Endometrial microvascular endothelial cells (primary cell): ENCODE results near the gene FYB1. TPM values are rescaled to one million over a fixed set of nuclear protein-coding genes. Genes with fewer than 3 reads are reported as not detected.

Source experiments
- in situ Hi-C: cut with HindIII; loops from 2 replicates; pipeline ENCODE4 v1.10.0; 2017; ENCODE audit warnings: low sequenced_read_pairs, low pct_unique_long_range_greater_than_20kb; ENCODE audit errors: inconsistent ontology term
- total RNA-seq: library from RNA; depleted of rRNA; stranded (reverse); fragments of >200 nt; gene quantifications from one replicate; pipeline ENCODE4 v1.2.3, GENCODE V29; 2015; ENCODE audit errors: inconsistent ontology term

The FYB1 gene
- total RNA-seq, 1 donor from 2014 or later = not detected

DNA sequence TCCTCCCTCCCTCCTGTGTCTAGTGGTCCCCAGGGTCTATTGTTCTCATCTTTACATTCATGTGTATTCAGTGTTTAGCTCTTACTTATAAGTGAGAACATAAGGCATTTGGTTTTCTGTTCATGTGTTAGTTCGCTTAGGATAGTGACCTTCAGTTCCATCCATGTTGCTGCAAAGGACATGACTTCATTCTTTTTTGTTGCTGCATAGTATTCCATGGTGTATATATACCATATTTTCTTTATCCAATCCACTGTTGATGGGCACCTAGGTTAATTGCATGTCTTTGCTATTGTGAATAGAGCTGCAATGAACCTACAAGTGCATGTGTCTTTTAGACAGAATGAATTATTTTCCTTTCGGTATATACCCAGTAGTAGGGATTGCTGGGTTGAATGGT is 46.8 kb downstream of the FYB1 start:
- in situ Hi-C loops = no loop called here

GRCh38 chr5:39171647-39172046 is 47.7 kb downstream of the FYB1 start:
- in situ Hi-C loops = no loop called here

- in situ Hi-C loops = no loop called here
Measured at GRCh38 chr5:39169081-39169480, 50.3 kb downstream of the FYB1 start.

- in situ Hi-C loops = no loop called here
Measured at GRCh38 chr5:39167972-39168342, 51.4 kb downstream of the FYB1 start.

DNA sequence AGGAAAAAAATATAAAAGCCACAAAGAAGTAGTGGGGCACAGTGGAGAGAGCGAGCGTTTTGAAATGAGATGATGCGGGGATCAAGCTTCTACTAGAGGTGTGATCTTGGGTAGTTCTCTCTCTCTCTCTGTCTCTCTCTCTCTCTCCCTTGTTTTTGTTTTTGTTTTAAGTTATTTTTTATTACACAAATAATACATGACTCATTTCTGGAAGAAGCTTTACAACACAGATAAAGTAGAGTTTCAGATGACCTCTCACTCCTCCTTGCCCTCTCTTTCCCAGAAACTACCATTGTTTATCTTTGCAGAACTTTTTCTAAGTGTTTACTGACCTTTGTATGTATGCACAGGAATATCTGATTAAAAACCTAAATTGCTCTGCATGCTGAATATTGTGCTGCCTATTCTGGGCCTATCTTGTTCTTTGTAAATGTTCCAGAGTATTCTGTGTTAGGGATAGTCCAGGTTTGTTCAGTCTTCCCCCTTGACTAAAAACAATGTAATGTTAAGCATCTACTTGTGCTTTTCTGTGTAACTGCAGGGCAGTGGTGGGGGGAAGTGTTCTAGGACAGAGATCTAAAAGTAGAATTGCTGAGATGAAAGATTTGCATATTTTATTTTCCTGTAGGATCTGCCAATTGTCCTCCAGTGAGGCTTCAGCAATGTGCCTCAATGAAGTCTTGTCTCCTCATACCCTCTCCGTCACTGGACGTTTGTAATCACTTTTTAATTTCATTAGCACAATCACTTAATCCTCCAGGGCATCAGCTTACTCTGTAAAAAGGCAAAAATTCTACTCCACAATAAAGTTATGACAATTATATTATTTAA is 52.0 kb downstream of the FYB1 start:
- in situ Hi-C loops = no loop called here

- in situ Hi-C loops = no loop called here
Measured at GRCh38 chr5:39164529-39165402, 54.6 kb downstream of the FYB1 start.

DNA sequence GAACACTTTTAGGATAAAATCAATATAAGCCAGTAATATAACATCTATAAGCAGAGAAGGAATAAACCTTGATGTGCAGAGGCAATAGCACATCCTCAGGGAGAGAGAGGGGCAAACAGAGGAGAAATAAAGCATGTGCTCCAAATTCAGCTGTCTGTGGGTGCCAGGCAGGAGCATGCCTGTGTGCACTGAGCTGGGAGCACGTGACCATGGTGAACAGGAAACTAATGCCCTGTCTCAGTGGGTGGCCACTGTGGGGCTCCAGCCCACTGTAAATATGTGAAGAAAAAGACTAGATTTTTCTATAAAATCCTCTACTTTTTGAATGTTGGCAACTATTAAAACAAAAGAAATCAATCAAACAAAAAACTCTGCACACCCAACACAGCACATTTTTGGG is 55.3 kb downstream of the FYB1 start:
- in situ Hi-C loops = no loop called here

- in situ Hi-C loops = no loop called here
Measured at GRCh38 chr5:39161578-39161977, 57.8 kb downstream of the FYB1 start.

GRCh38 chr5:39160576-39161213 is 58.7 kb downstream of the FYB1 start:
- in situ Hi-C loops = no loop called here

GRCh38 chr5:39159811-39160490 is 59.4 kb downstream of the FYB1 start:
- in situ Hi-C loops = no loop called here

GRCh38 chr5:39158786-39159185 is 60.6 kb downstream of the FYB1 start:
- in situ Hi-C loops = no loop called here

DNA sequence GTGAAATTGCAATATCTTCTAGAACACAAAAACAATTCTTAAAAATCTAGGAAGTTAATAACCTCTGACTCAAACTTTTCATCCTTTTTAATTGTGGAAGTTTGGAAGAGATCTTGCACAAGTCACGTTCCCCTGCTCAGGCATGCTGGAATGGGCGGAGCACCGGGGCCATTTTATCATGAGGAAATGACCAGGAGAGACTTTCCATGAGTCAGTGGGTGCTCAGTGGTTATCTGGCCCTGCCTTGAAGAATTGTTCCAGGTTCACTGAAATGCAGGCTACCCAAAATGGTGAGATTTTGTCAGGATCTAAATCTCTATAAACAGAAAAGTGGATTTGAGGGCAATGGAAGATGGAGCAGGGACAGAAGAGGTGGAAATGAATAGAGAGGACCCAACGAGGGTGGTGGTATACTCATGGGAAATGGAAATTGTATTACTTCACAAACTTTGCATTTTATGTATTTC is 61.2 kb downstream of the FYB1 start:
- in situ Hi-C loops = no loop called here

- in situ Hi-C loops = no loop called here
Measured at GRCh38 chr5:39157701-39158100, 61.7 kb downstream of the FYB1 start.

DNA sequence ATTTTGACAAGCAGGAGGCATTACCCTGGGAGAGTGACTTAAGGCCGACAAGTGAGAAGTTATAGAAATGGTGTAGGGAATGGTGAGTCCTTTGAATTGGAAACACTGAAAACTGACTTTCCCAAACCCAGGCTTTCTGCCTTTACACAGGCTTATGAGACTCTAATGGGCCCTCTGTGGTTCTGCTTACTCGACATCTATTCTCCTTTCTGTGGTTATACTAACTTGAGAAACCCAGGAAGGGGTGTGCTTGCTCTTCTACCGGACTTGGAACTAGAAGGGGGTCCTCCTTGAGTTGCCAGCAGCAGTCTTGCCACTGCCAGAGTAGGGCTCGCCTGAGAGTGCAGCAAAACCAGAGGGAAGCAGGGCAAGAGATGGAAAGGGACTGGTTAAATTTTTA is 63.3 kb downstream of the FYB1 start:
- in situ Hi-C loops = no loop called here

GRCh38 chr5:39151745-39152144 is 67.6 kb downstream of the FYB1 start:
- in situ Hi-C loops = no loop called here

- in situ Hi-C loops = no loop called here
Measured at GRCh38 chr5:39149966-39150365, 69.4 kb downstream of the FYB1 start.

GRCh38 chr5:39148983-39149534 is 70.3 kb downstream of the FYB1 start:
- in situ Hi-C loops = no loop called here

- in situ Hi-C loops = no loop called here
Measured at GRCh38 chr5:39146831-39147540, 72.4 kb downstream of the FYB1 start.
